HUDEP-2 (cell line): ENCODE results near the gene LINC01488.

Source experiments
- DNase-seq, 76 experiments: peaks; one replicate each; lab custom pipeline; 2025; ENCODE audit not compliant: unreplicated experiment in 76 of 76; lab: John Stamatoyannopoulos, UW

Gene LINC01488

DNA sequence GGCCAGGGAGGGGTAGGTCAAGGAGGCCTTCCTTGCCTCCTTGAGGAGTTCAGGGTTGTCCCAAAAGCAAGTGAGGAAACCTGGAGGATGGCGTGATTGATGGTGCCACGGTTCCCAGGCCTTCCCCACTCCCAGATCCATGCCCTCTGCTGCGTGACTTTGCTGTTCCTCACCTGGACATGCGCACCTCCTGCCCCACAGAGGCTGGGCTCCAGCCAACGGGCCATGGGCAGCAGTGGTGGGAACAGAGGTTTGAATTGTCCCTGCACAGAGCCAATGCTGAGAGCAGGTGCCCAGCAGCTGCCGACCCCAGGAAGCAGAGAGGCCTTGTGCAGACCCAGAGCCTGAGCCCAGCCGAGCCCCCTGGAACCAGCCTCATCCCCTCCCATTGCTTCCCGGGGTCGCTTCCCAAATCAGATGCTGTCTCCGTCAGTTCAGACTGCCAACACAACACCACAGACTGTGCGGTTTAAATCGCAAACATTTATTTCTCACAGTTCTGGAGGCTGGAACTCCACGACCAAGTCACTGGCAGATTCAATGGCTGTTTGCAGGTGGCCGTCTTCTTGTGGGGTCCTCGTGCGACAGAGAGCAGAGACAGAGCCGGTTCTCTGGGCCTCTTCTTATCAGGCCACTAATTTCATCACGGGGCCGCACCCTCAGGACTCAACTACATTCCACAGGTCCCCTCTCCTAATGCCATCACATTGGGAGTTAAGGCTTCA is 6.2 kb upstream of the LINC01488 start:
- DNase-seq, result no peak

DNA sequence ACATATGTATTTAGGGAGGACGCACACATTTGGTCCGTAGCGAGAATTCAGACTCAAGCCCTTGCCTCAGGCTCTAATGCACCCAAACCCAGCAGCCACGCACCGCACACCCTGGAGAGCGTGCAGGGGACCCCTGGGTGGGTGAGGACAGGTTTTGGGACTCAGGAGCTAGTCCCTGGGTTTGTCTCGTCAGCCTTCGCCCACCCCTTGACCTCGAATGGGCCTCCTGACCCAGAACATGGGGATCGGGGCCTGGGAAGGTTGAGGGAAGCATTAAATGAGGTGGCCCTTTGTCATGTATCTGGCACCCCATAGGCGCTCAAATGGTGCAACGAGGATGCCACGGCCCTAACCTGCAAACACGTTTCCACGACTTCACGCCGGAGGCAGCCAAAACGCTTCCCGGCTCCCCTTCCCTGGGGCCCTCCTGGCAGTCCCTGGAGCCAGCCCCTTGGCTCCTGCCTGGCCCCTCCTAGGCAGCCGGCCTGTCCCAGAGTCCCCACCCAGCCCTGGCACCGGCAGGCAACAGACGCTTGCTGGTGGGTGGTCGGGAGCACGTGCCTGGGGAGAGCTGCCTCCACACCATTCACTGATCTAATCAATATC is 5.5 kb upstream of the LINC01488 start:
- DNase-seq, result no peak

- no peak for DNase-seq
These were observed 4.9 kb upstream of the LINC01488 start for GRCh38 chr11:69476509-69476961.

DNA sequence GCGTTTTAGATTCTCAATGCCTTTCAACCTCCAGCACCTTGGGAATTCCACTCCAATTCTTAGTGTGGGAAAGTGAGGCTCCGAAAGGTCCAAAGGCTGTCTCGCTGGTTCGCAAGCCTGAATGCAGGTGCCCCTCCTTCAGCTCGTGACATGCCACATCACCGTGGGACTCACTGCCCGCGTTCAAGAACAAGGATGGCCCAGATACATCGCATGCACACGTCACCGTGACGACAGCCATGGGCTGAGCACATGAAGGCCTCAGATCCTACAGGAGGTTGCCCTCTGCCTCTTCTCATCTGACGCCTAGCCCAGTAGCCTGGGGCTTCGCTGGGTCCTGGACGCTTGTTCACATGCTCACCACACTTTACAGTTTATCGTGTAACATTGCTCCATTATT is 4.4 kb upstream of the LINC01488 start:
- DNase-seq, result no peak

GRCh38 chr11:69479591-69480271 is 1.7 kb upstream of the LINC01488 start:
- DNase-seq, result no peak

DNA sequence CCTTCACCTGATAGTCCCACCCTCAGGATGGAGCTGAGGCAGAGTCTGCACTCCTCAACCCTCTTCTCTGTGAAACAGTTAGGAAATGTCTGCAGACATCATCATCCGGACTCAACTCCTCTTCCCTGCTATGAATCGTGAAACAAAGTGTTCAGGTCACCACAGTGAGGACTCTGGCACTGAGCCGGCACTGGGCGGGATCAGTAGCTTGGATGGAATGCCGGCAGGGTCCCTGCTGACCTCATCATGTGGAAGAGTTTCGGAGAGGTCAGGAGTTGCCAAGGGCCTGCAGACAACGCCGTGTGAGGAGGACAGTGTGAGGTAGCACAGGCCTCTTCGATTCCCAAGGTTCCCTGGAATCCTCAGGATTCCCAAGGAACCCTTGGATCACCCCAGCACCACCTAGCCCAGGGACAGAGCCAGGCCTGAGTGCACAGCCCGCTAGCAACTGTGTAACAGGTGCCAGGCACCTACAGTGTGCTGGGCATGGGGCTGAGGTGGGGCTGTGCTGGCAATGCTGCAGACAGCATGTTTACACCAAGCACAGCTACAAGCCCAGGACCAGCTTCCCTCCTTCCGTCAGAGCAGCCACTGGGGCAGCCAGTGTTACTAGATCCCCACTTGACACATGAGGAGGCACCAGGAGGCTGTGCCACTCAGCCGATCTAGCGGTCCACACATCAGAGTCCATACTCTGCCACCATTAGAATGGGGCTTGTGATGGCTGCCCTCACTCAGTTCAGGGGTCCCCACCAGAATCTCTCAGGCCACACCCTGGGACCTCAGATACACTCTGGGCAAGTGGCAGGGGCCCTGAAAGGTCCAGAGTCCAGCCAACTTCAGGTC is 693 bp upstream of the LINC01488 start:
- DNase-seq, result no peak

GRCh38 chr11:69482322-69482721 is 859 bp downstream of the LINC01488 start:
- no peak for DNase-seq

DNA sequence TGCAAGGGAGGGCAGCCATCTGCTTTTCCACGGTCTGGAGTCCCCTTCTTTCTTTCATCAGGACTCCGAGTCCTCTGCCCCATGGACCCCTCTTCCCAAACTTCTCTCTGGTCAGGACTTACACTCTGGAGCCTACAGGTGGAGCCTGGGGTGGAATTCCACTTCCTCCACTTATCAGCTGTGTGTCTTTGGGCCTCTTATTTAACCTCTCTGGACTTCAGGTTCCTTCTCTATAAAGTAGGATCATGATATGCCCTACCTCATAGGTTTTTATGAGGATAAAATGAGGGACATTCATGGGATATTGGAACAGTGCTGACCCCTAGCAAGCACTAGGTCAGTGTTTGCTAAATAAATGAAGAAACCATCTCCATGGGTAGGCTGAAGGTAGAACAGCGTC is 1.7 kb downstream of the LINC01488 start:
- no peak for DNase-seq

DNA sequence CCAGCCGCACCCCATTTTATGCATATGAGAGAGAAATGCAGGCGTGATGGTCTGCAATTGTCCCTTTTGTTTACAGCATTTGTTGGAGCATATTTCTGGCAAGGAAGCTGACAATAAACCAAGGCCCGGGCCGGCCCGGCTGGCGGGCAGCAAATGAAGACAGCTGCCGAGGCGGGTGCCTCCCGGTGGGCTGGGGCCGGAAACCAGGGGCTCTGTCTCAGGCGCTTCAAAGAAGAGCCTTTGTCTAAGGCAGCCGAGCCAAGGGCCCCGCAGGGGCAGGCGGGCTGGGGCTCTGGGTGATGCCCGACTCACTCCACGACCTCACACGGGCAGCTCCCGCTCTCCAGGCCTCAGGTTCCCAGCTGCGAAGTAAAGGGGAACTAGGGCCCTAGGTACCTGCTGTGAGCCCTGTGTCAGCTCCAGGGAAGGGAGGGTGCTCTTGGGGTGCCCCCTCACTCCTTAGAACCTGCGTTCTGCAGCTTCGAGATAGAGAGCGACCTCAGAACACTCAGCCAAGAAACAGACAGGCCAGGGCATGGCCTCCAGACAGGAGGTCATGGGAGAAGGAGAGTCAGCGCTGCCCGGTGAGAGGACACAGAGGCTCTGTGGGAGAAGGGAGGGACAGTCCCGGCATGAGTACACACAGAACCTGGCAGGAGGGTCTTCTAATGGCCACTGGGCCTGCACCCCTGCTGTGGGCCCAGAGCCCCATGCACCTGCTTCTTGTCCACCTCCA is 2.4 kb downstream of the LINC01488 start:
- no peak for DNase-seq

GRCh38 chr11:69484427-69485259 is 3.2 kb downstream of the LINC01488 start:
- no peak for DNase-seq

DNA sequence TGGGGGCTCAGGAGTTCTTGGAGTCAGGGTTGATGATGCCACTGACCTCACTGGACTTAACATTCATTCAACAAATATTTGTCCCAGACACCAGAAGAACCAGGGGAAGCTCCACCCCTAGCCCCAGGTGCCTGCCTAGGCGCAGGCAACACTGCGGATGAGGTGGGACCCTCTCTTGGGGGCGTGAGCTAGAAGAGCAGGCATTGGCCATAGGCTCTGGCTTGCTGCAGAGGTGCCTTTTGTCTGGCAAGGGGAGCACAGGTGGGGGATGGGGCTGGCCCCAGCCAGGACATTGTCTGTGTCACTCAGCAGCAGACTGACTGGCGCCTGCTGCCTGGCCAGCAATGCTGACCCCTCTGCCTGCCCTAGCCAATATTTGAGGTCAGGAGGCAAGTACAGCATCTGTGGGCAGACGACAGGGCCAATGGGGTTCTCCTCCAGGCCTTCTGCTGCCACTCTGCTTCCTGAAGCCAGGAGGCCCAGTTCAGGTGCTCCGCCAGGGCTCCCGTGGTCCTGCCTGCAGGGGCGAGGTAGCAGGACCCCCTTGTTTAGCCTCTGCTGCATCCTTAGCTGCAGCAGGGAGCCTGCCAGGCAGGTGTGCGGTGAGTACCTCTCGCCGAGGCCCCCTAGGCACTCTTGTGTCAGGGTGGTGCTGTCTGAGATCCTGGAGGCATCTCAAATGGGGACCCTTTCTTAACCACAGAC is 4.0 kb downstream of the LINC01488 start:
- no peak for DNase-seq

- no peak for DNase-seq
These were observed 4.8 kb downstream of the LINC01488 start for GRCh38 chr11:69486056-69486772.

- DNase-seq, result no peak
These were observed 5.4 kb downstream of the LINC01488 start for GRCh38 chr11:69486773-69487291.

GRCh38 chr11:69487391-69487790 is 5.9 kb downstream of the LINC01488 start:
- no peak for DNase-seq

- no peak for DNase-seq
These were observed 6.5 kb downstream of the LINC01488 start for GRCh38 chr11:69487849-69488542.

- no peak for DNase-seq
These were observed 7.1 kb downstream of the LINC01488 start for GRCh38 chr11:69488543-69488940.

DNA sequence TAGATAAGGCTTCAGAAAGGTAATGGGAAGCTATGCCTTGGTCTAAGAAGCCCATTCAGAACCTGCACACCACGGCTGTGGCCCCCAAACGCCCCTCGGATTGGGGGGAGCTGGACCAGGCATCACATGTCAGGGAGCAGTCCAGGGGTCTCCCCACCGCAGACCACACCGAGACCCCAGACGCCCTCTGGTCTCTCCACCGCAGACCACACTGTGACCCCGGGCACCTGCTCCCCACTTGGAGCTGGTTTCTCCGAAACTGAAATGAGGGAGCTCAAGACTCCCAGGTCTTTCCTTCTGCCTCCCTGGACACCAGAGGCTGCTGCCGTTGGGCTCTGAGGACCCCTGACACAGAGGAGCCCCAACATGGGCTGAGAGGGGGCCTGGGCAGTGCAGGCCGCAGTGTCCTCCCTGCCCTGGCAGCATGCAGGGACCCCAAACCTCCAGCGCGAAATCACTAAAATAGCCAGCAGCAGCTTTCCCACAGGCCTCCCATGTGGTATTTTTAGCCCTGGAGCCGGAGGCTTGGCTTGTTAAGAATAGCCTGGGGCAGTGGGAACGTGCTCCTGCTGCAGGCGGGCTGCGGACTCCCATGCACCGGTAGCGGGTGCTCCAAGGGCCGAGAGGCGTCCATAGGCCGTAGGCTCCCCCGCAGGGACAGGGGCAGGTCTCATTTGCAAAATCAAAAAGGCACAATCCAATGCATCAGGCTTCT is 7.7 kb downstream of the LINC01488 start:
- DNase-seq, result no peak
